Stomach (tissue), 4 donors: ENCODE results near the gene PKNOX2.

Experiments
- POLR2A ChIP-seq, 4 donors: fragments of 450-650 bp; IDR thresholded peaks; one replicate each; pipeline ENCODE4 v1.6.1; 2016; ENCODE audit warnings: antibody characterized with exemption in 4 of 4, control low read depth in 2 of 4, mild to moderate bottlenecking in 1 of 4, moderate library complexity in 1 of 4
- POLR2AphosphoS5 ChIP-seq, 3 donors: sonication (generic); formaldehyde crosslinking; IDR thresholded peaks; one replicate each; pipeline ENCODE4 v1.6.1; 2016; ENCODE audit warnings: antibody characterized with exemption in 3 of 3

GRCh38 chr11:125287491-125288210 is 123.1 kb downstream of the PKNOX2 start:
- no peak for TF ChIP-seq POLR2AphosphoS5 (IDR thresholded peaks at IDR 0.05)
- no peak for TF ChIP-seq POLR2A (IDR thresholded peaks at IDR 0.05)
